ENCODE results near the gene LRRK2. TPM values are rescaled to one million over a fixed set of nuclear protein-coding genes. Genes with fewer than 3 reads are reported as not detected.

Gene LRRK2
- total and polyA plus RNA-seq, 10 of the 15 experiments (the other 5 are each of a cell fraction or from before 2014, with no cell fraction given), result 0.80 to 32.6 (median 1.4) TPM

DNA sequence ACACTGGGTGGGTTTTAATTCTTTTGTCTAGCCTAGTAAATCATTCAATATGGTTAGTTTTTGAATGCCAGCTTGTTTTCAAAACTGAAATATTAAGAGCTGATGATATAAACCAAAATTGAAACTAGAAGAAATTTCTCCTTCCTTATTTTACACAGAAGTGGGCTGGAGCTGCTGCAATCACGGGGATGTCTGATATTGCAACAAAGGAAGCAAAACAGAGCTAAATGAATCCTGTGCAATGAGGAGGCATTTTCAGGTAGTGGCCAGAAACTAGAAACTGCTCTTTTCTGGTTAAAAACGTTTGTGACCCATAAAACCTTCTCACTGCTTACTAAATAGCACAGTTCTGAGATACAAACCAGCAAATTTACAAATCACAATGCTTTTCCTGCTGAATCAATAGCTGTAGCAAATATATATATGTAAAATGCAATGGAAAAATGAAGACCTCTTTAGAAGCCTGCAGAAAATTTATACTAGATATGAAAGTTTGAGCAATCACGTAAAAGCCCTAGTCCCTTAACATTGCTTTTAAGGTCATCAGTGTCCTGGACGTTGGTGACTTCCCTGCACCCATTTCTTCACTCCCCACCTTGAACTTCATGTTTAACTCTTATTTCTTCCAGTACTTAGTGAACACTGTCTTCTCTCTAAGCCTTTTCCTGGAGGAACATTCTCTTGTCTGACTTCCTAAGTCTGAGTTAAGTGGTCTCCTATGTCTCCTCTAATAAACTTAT lies 15.9 kb upstream of the LRRK2 start:
- peak; percentile 94 for ATAC-seq
- RAD21 ChIA-PET (ENCODE audit: unreplicated experiment), result interaction anchor here (1.1 to 7.4 kb wide), 14 partner anchors 12 to 198 kb away, joined by 3 to 44 read pairs (median 6); partner anchors contain the start of gene LRRK2
- WGBS (ENCODE audit: insufficient coverage, insufficient replicate concordance, low lambda C conversion rate, missing lambda C conversion rate), result 1% methylated on average over 4 of the region's 4 CpGs
- H3K27me3 ChIP-seq (replicated peaks in 1 of 2; ENCODE audit: control insufficient read depth in 2 of 2, insufficient read depth in 2 of 2, low read length in 1 of 2), result no peaks in the 10 kb centered on the region
- no peak overlapping the region for H2AFZ ChIP-seq (ENCODE audit: control insufficient read depth, low read depth, low read length)
- DNase-seq (ENCODE audit: low read depth, low spot score), result no peak
- no peak overlapping the region for H3K9ac ChIP-seq (ENCODE audit: control insufficient read depth, insufficient read depth, low read length)
- H3K4me1 ChIP-seq (ENCODE audit: control insufficient read depth, insufficient read depth, low read length), result peaks cover 8% of the 10 kb centered on the region
- CTCF ChIA-PET, result interaction anchor here (0.8 to 3.9 kb wide), 13 partner anchors 11 to 105 kb away, joined by 3 to 21 read pairs (median 4); partner anchors contain the start of gene LRRK2
- H3K36me3 ChIP-seq (ENCODE audit: control insufficient read depth in 2 of 2, insufficient read depth in 2 of 2, low read length in 1 of 2), result no peaks in the 10 kb centered on the region
- peak; percentile 89 for FAIRE-seq
- SMC1A ChIA-PET (ENCODE audit: uncharacterized antibody, unreplicated experiment), result interaction anchor here (0.8 to 9.3 kb wide), 23 partner anchors 8 to 105 kb away, joined by 3 to 60 read pairs (median 6); partner anchors contain the start of gene LRRK2
- no TSS peak for BruUV-seq (replicated peaks)
- peak overlapping the region; percentile 20 for H3K4me2 ChIP-seq (ENCODE audit: control insufficient read depth, insufficient read depth)
- H3K9me3 ChIP-seq (replicated peaks; ENCODE audit: control insufficient read depth, insufficient read depth, low read length), result no peaks in the 10 kb centered on the region; the same call in 2 of the 3 replicates
- no peaks in the 10 kb centered on the region for H4K20me1 ChIP-seq (ENCODE audit: control insufficient read depth, insufficient read depth)
- no peaks in the 10 kb centered on the region for H3K79me2 ChIP-seq (ENCODE audit: control insufficient read depth, insufficient read depth, low read length)
- POLR2A ChIA-PET, result interaction anchor here (0.5 to 2.4 kb wide), 13 partner anchors 10 to 54 kb away, joined by 3 to 15 read pairs (median 7); partner anchors contain the start of gene LRRK2
- H3K4me3 ChIP-seq, result no peak overlapping the region
- H3K27ac ChIP-seq (ENCODE audit: control insufficient read depth, insufficient read depth), result no peak overlapping the region
- in situ Hi-C loops (cut with MboI) (no loop called here), intact Hi-C loops (cut with micrococcal nuclease; ENCODE audit: unreplicated experiment) (loop anchor here (5.0 kb wide), 1 partner anchor 42 kb away; no protein-coding TSS in a partner anchor)
- TF ChIP-seq CHD4 (IDR thresholded peaks at IDR 0.05) (no peak), NR2F1 (conservative IDR thresholded peaks at IDR 0.05) (peak; percentile 34; the same call in 1 of the 2 replicates), BCL11A (IDR thresholded peaks at IDR 0.05; ENCODE audit: low read depth, low read length) (0 out of 2 replicates have a peak, but pooled peaks have one; percentile 14), IKZF1 (conservative IDR thresholded peaks at IDR 0.05) (peak; percentile 49; the same call in 1 of the 2 replicates), SPI1 (IDR thresholded peaks at IDR 0.05; ENCODE audit: borderline replicate concordance, insufficient read depth, low read depth, low read length) (0 out of 2 replicates have a peak, but pooled peaks have one; percentile 13), RUNX3 (IDR thresholded peaks at IDR 0.05; ENCODE audit: low read length) (0 out of 2 replicates have a peak, but pooled peaks have one; percentile 16), RBBP5 (conservative IDR thresholded peaks at IDR 0.05) (no peak)
- TF ChIP-seq, protein P1, sequence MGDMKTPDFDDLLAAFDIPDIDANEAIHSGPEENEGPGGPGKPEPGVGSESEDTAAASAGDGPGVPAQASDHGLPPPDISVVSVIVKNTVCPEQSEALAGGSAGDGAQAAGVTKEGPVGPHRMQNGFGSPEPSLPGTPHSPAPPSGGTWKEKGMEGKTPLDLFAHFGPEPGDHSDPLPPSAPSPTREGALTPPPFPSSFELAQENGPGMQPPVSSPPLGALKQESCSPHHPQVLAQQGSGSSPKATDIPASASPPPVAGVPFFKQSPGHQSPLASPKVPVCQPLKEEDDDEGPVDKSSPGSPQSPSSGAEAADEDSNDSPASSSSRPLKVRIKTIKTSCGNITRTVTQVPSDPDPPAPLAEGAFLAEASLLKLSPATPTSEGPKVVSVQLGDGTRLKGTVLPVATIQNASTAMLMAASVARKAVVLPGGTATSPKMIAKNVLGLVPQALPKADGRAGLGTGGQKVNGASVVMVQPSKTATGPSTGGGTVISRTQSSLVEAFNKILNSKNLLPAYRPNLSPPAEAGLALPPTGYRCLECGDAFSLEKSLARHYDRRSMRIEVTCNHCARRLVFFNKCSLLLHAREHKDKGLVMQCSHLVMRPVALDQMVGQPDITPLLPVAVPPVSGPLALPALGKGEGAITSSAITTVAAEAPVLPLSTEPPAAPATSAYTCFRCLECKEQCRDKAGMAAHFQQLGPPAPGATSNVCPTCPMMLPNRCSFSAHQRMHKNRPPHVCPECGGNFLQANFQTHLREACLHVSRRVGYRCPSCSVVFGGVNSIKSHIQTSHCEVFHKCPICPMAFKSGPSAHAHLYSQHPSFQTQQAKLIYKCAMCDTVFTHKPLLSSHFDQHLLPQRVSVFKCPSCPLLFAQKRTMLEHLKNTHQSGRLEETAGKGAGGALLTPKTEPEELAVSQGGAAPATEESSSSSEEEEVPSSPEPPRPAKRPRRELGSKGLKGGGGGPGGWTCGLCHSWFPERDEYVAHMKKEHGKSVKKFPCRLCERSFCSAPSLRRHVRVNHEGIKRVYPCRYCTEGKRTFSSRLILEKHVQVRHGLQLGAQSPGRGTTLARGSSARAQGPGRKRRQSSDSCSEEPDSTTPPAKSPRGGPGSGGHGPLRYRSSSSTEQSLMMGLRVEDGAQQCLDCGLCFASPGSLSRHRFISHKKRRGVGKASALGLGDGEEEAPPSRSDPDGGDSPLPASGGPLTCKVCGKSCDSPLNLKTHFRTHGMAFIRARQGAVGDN (IDR thresholded peaks at IDR 0.05), result no peak
- TF ChIP-seq, protein P2, sequence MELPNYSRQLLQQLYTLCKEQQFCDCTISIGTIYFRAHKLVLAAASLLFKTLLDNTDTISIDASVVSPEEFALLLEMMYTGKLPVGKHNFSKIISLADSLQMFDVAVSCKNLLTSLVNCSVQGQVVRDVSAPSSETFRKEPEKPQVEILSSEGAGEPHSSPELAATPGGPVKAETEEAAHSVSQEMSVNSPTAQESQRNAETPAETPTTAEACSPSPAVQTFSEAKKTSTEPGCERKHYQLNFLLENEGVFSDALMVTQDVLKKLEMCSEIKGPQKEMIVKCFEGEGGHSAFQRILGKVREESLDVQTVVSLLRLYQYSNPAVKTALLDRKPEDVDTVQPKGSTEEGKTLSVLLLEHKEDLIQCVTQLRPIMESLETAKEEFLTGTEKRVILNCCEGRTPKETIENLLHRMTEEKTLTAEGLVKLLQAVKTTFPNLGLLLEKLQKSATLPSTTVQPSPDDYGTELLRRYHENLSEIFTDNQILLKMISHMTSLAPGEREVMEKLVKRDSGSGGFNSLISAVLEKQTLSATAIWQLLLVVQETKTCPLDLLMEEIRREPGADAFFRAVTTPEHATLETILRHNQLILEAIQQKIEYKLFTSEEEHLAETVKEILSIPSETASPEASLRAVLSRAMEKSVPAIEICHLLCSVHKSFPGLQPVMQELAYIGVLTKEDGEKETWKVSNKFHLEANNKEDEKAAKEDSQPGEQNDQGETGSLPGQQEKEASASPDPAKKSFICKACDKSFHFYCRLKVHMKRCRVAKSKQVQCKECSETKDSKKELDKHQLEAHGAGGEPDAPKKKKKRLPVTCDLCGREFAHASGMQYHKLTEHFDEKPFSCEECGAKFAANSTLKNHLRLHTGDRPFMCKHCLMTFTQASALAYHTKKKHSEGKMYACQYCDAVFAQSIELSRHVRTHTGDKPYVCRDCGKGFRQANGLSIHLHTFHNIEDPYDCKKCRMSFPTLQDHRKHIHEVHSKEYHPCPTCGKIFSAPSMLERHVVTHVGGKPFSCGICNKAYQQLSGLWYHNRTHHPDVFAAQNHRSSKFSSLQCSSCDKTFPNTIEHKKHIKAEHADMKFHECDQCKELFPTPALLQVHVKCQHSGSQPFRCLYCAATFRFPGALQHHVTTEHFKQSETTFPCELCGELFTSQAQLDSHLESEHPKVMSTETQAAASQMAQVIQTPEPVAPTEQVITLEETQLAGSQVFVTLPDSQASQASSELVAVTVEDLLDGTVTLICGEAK (IDR thresholded peaks at IDR 0.05; ENCODE audit: borderline replicate concordance), result no peak
- TF ChIP-seq, protein P3, sequence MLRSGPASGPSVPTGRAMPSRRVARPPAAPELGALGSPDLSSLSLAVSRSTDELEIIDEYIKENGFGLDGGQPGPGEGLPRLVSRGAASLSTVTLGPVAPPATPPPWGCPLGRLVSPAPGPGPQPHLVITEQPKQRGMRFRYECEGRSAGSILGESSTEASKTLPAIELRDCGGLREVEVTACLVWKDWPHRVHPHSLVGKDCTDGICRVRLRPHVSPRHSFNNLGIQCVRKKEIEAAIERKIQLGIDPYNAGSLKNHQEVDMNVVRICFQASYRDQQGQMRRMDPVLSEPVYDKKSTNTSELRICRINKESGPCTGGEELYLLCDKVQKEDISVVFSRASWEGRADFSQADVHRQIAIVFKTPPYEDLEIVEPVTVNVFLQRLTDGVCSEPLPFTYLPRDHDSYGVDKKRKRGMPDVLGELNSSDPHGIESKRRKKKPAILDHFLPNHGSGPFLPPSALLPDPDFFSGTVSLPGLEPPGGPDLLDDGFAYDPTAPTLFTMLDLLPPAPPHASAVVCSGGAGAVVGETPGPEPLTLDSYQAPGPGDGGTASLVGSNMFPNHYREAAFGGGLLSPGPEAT (IDR thresholded peaks at IDR 0.05; ENCODE audit: low read depth), result peak; percentile 58; the same call in 1 of the 2 replicates
